Esophagus muscularis mucosa (tissue), 2 donors: Measurements from ENCODE around the gene TLNRD1.

Experiments used
- EP300 ChIP-seq: sonication (generic); formaldehyde crosslinking; IDR thresholded peaks from one replicate; pipeline ENCODE4 v1.6.1; 2017; ENCODE audit warnings: antibody characterized with exemption
- POLR2A ChIP-seq: fragments of 450-650 bp; IDR thresholded peaks from one replicate; pipeline ENCODE4 v1.6.1; 2017; ENCODE audit warnings: antibody characterized with exemption, moderate library complexity, mild to moderate bottlenecking, low read depth

DNA sequence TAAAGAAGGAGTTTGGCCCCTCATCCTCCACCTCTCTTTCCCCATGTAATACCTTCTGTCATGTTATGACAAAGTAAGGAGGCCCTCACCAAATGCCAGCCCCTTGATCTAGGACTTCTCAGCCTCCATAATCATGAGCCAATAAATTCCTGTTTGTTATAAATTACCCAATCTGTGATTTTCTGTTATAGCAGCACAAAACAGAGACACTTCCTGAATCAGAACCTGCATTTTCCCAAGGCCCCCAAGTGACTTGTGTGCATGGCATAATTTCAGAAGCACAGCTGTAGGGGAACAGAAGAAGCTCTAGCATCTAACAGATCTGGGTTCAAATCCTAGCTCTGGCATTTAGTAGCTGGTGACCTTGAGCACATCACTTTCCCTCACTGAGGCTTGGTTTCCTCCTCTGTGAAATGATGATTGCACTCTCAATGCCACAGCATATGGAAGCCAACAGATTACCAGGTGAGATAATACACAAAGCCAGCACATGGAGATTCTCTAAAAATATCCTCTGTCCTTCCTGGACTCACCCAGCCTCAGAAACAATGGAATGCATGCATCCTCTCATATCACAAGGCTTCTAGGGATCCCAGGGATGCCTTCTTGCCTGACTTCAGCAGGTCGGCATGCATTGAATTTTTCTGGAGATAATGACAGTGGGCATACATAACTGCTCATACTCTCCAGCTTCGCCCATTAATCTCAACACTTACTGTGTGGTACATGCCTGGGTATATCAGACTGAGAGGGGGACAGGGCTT, 26.3 kb downstream of the TLNRD1 start:
- TF ChIP-seq EP300 (no peak), POLR2A (no peak)
